ENCODE results near the gene PBX4. TPM values are rescaled to one million over a fixed set of nuclear protein-coding genes. Genes with fewer than 3 reads are reported as not detected.
A peak's percentile ranks its signal among the peaks of the same experiment; 100 is the strongest.

Gene PBX4
- total RNA-seq, 1 experiment from 2014 or later: 8.3 TPM

DNA sequence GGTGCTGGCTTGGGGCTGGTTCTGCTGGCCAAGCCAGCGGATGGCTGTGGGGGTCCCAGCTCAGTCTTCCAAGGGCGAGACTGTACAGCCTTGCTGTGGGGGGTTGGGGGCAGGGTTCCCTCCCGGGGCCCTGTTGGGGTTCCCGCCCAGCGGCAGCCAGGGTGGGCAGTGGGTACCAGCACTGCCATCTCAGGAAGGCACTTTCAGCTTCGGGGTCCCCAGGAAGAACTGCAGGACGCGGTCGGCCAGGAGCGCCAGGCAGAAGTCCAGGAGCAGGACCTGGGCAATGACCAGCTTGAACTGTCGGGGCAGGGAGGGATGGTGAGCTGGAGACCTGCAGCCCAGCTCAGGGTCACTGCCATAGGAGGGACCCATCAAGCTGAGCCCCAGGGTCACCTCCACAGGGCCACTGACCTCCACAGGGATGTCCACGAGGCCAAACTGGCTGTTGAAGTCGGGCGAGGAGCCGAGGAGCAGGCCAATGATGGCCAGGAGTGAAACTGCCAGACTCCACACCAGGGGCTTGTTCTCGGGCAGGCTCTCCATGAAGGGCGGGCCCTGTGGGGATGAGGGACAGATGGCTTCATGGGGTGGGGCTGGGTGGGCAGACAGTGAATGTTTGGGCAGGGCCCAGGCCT lies 26.9 kb upstream of the PBX4 start:
- POLR2A ChIA-PET: no interaction called here
- CTCF ChIA-PET: no interaction called here
- Histone ChIP-seq H3K27me3 (ENCODE audit: control insufficient read depth, insufficient read depth, low read length) (no peaks in the 10 kb centered on the region), H3K36me3 (ENCODE audit: control insufficient read depth, insufficient read depth, low read length) (peaks cover 3% of the 10 kb centered on the region; the same call in 1 of the 2 replicates), H3K4me1 (ENCODE audit: control insufficient read depth, insufficient read depth, low read length) (no peaks in the 10 kb centered on the region; the same call in 1 of the 2 replicates), H3K9me3 (ENCODE audit: control insufficient read depth, insufficient read depth, low read depth, low read length) (no peaks in the 10 kb centered on the region), H3K27ac (ENCODE audit: low read length) (no peak overlapping the region), H3K4me3 (ENCODE audit: low read depth in 2 of 2, low read length in 2 of 2) (no peak overlapping the region)
- ATAC-seq (no peak), DNase-seq (ENCODE audit: low read depth, low spot score) (no peak)
- TF ChIP-seq POLR2AphosphoS5 (IDR thresholded peaks at IDR 0.05; ENCODE audit: low read depth, low read length) (no peak), SIN3A (IDR thresholded peaks at IDR 0.05; ENCODE audit: borderline replicate concordance, insufficient read depth, low read depth, low read length) (no peak)
- intact Hi-C loops (cut with micrococcal nuclease; ENCODE audit: unreplicated experiment) (loop anchor here (10.0 kb wide), 1 partner anchor 111 kb away; the partner anchor contains the start of gene CILP2), in situ Hi-C loops (cut with HindIII; ENCODE audit: low pct_unique_long_range_greater_than_20kb, low sequenced_read_pairs) (no loop called here)
- BruUV-seq (replicated peaks): no TSS peak

DNA sequence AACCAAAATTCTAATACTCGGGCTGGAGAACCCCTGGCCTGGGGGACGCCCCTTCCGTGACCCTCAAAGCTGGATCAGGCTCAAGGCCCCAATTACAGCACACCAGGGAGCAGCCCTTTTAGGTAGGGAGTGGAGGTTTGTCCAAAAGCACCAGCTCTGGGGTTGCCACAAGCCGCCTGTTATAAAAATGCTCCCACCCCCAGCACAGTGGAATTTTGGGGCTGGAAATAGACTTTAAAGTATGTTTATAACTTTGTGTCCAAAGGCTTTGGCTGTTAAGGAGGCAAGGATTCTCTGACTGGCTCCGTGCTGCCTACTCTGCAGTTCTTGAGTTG lies 25.5 kb upstream of the PBX4 start:
- POLR2A ChIA-PET: no interaction called here

More for the DNA sequence above, 25.5 kb upstream of the PBX4 start:
- H3K4me3 ChIP-seq (ENCODE audit: low read depth in 2 of 2, low read length in 2 of 2): peak overlapping the region; percentile 76 to 79; a peak in 3 of 4 replicates
- DNase-seq (ENCODE audit: low read depth, low spot score) (no peak), ATAC-seq (no peak)
- intact Hi-C loops (cut with micrococcal nuclease; ENCODE audit: unreplicated experiment): loop anchor here (10.0 kb wide), 1 partner anchor 109 kb away; the partner anchor contains the start of gene CILP2
- no peaks in the 10 kb centered on the region; the same call in 1 of the 2 replicates for H3K4me1 ChIP-seq (ENCODE audit: control insufficient read depth, insufficient read depth, low read length)
- TF ChIP-seq POLR2AphosphoS5 (IDR thresholded peaks at IDR 0.05; ENCODE audit: low read depth, low read length) (no peak), SIN3A (IDR thresholded peaks at IDR 0.05; ENCODE audit: borderline replicate concordance, insufficient read depth, low read depth, low read length) (no peak), TCF7L2 (IDR thresholded peaks at IDR 0.05; ENCODE audit: low read depth, low read length) (no peak)
- TF ChIP-seq, protein P1, sequence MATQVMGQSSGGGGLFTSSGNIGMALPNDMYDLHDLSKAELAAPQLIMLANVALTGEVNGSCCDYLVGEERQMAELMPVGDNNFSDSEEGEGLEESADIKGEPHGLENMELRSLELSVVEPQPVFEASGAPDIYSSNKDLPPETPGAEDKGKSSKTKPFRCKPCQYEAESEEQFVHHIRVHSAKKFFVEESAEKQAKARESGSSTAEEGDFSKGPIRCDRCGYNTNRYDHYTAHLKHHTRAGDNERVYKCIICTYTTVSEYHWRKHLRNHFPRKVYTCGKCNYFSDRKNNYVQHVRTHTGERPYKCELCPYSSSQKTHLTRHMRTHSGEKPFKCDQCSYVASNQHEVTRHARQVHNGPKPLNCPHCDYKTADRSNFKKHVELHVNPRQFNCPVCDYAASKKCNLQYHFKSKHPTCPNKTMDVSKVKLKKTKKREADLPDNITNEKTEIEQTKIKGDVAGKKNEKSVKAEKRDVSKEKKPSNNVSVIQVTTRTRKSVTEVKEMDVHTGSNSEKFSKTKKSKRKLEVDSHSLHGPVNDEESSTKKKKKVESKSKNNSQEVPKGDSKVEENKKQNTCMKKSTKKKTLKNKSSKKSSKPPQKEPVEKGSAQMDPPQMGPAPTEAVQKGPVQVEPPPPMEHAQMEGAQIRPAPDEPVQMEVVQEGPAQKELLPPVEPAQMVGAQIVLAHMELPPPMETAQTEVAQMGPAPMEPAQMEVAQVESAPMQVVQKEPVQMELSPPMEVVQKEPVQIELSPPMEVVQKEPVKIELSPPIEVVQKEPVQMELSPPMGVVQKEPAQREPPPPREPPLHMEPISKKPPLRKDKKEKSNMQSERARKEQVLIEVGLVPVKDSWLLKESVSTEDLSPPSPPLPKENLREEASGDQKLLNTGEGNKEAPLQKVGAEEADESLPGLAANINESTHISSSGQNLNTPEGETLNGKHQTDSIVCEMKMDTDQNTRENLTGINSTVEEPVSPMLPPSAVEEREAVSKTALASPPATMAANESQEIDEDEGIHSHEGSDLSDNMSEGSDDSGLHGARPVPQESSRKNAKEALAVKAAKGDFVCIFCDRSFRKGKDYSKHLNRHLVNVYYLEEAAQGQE (IDR thresholded peaks at IDR 0.05; ENCODE audit: insufficient read depth in 1 of 2, low read depth in 2 of 2, low read length in 1 of 2): no peak
- TF ChIP-seq, protein P2, sequence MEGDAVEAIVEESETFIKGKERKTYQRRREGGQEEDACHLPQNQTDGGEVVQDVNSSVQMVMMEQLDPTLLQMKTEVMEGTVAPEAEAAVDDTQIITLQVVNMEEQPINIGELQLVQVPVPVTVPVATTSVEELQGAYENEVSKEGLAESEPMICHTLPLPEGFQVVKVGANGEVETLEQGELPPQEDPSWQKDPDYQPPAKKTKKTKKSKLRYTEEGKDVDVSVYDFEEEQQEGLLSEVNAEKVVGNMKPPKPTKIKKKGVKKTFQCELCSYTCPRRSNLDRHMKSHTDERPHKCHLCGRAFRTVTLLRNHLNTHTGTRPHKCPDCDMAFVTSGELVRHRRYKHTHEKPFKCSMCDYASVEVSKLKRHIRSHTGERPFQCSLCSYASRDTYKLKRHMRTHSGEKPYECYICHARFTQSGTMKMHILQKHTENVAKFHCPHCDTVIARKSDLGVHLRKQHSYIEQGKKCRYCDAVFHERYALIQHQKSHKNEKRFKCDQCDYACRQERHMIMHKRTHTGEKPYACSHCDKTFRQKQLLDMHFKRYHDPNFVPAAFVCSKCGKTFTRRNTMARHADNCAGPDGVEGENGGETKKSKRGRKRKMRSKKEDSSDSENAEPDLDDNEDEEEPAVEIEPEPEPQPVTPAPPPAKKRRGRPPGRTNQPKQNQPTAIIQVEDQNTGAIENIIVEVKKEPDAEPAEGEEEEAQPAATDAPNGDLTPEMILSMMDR (IDR thresholded peaks at IDR 0.05): no peak; the same call in 1 of the 2 replicates
- CTCF ChIA-PET: interaction anchor here (0.9 to 1.3 kb wide), 2 partner anchors 108 to 111 kb away, joined by 3 to 4 read pairs; no protein-coding TSS in a partner anchor
- H3K27ac ChIP-seq (ENCODE audit: low read length): no peak overlapping the region; the same call in 1 of the 2 replicates
- peaks cover 3% of the 10 kb centered on the region; the same call in 1 of the 2 replicates for H3K36me3 ChIP-seq (ENCODE audit: control insufficient read depth, insufficient read depth, low read length)
- in situ Hi-C loops (cut with HindIII; ENCODE audit: low pct_unique_long_range_greater_than_20kb, low sequenced_read_pairs): no loop called here
- H3K9me3 ChIP-seq (ENCODE audit: control insufficient read depth, insufficient read depth, low read depth, low read length): no peaks in the 10 kb centered on the region
- H3K27me3 ChIP-seq (ENCODE audit: control insufficient read depth, insufficient read depth, low read length): no peaks in the 10 kb centered on the region
- no TSS peak for BruUV-seq (replicated peaks)

Data from Panc1 (cell line).